ENCODE results near the gene CSRNP2. TPM values are rescaled to one million over a fixed set of nuclear protein-coding genes. Genes with fewer than 3 reads are reported as not detected.
"Not testable (repeated sequence)": the region's sequence is repeated elsewhere in the genome, so short reads cannot be mapped to it uniquely, and the experiment has no call there.

CSRNP2 gene
- total and polyA plus RNA-seq, 12 donors, result 7.7 to 25.3 (median 15.8) TPM

DNA sequence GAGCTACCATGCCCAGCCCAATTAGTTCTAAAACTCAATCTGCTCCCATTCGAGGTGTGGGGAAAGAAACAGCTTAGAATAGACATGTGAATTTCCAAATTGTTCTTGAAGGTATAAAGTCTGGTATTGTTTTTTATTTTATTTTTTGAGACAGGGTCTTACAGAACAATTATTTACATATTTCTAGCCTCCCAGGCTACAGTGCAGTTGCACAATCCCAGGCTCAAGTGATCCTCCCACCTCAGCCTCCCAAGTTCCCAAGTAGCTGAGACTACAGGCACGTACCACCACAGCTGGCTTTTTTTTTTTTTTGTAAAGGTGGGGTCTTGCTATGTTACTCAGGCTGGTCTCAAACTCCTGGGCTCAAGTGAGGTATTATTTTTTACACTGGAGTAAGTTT lies 63.5 kb downstream of the CSRNP2 start:
- intact Hi-C loops (cut with DNase I), result no loop called here
- H3K27me3 ChIP-seq, result no peaks in the 10 kb centered on the region
- DNase-seq (no peak), ATAC-seq (no peak)
- H3K36me3 ChIP-seq, result no peaks in the 10 kb centered on the region
- no peak overlapping the region for H3K4me3 ChIP-seq
- H3K27ac ChIP-seq, result no peak overlapping the region
- H3K4me1 ChIP-seq, result peaks cover 0 to 55% (median 15%) of the 10 kb centered on the region in 9 donors
- no peak for TF ChIP-seq CTCF (IDR thresholded peaks at IDR 0.05)
- WGBS, 2 donors, result 81% methylated on average over 2 of the region's 2 CpGs
- H3K9me3 ChIP-seq, result no peaks in the 10 kb centered on the region

DNA sequence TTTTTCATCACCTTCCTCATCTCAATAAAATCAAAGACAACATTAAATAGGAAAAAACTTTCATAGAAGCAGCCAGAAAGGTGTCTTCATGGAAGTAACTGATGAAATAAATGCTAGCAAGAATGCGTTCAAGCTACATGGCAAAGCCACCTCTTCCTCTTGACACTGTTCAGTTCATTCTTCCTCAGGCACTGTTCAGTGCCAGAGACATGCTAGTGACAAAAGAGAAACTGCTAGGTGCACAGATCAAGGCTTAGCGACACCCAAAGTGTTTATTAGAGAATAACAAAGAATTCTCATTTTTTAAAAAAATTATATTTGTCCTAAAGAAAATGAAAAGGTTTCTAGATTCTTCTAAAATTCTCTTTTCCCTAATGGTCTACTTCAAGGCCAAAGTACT lies 64.4 kb downstream of the CSRNP2 start:
- no peak for ATAC-seq
- Histone ChIP-seq H3K4me3 (no peak overlapping the region), H3K27me3 (no peaks in the 10 kb centered on the region), H3K9me3 (no peaks in the 10 kb centered on the region), H3K4me1 (peaks cover 0 to 47% (median 8%) of the 10 kb centered on the region in 9 donors), H3K36me3 (no peaks in the 10 kb centered on the region), H3K27ac (no peak overlapping the region)
- intact Hi-C loops (cut with DNase I), result no loop called here
- 95 to 96% methylated on average over 2 of the region's 2 CpGs for WGBS, 2 donors
- TF ChIP-seq CTCF (IDR thresholded peaks at IDR 0.05), result no peak
- DNase-seq, result no peak

- Histone ChIP-seq H3K9me3 (no peaks in the 10 kb centered on the region), H3K27ac (no peak overlapping the region), H3K4me3 (no peak overlapping the region), H3K4me1 (peaks cover 0 to 47% (median 10%) of the 10 kb centered on the region in 9 donors), H3K27me3 (no peaks in the 10 kb centered on the region), H3K36me3 (no peaks in the 10 kb centered on the region)
- TF ChIP-seq CTCF (IDR thresholded peaks at IDR 0.05), result no peak
- intact Hi-C loops (cut with DNase I), result no loop called here
- DNase-seq (no peak), ATAC-seq (no peak)
Observed at GRCh38 chr12:51017452-51017851, 65.9 kb downstream of the CSRNP2 start.

- ATAC-seq; H3K4me3 ChIP-seq; H3K27me3 ChIP-seq; H3K27ac ChIP-seq; intact Hi-C loops (cut with DNase I); H3K36me3 ChIP-seq; H3K9me3 ChIP-seq; DNase-seq: not testable (repeated sequence)
- WGBS, 2 donors, result 92 to 93% methylated on average over 9 of the region's 9 CpGs
- H3K4me1 ChIP-seq, result peaks cover 0 to 41% (median 10%) of the 10 kb centered on the region in 9 donors
Observed at GRCh38 chr12:51014467-51014866, 68.9 kb downstream of the CSRNP2 start.

DNA sequence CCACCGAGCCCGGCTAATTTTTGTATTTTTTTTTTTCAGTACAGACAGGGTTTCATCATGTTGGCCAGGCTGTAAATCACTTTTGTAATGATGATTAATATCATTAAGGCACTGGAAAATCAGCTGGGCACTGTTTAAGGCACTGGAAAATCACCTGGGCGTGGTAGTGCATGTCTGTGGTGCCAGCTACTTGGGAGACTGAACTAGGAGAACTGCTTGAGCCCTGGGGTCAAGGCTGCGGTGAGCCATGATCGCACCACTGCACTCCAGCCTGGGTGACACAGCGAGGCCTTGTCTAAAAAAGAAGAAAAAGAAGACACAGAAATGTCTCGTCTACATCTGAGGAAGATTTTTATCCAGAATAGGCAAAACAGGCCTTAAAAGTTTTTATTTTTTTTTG lies 70.0 kb downstream of the CSRNP2 start:
- no peak for ATAC-seq
- 93 to 98% methylated on average over 7 of the region's 7 CpGs for WGBS, 2 donors
- Histone ChIP-seq H3K4me1 (peaks cover 0 to 49% (median 10%) of the 10 kb centered on the region in 9 donors), H3K9me3 (no peaks in the 10 kb centered on the region), H3K36me3 (peaks cover 0 to 2% (median 0%) of the 10 kb centered on the region in 9 donors), H3K4me3 (no peak overlapping the region), H3K27me3 (no peaks in the 10 kb centered on the region), H3K27ac (no peak overlapping the region)
- intact Hi-C loops (cut with DNase I), result no loop called here
- no peak for DNase-seq
- TF ChIP-seq CTCF (IDR thresholded peaks at IDR 0.05), result no peak

Data from heart right ventricle (tissue), 16 donors.